ENCODE measurements around the gene SIAE. TPM values are rescaled to one million over a fixed set of nuclear protein-coding genes. Genes with fewer than 3 reads are reported as not detected.

SIAE gene
- total RNA-seq, 1 experiment from 2014 or later, result 11.2 TPM

DNA sequence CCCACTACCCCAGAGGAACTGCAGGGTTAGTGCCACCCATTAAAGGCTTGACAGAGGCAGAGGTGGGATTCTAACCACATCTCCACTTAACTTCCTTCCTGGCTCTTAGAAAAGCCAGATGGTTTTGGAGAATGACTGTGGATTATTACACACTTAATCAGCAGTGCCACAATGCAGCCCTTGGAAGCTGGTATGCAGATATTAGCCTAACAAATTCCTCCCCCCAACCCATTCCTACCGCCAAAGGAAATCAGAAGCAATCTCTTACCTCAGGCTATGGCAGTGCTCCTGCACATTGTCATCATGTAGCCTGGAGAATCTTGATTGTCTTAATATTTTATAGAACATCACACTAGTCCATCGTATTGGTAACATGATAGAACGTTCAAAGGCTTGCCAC, 43.1 kb upstream of the SIAE start:
- intact Hi-C loops (cut with micrococcal nuclease; ENCODE audit: unreplicated experiment), result no loop called here
- Histone ChIP-seq H3K4me3 (ENCODE audit: low read depth, low read length, poor library complexity, severe bottlenecking) (no peak overlapping the region), H3K36me3 (ENCODE audit: insufficient read depth, low read length, poor library complexity, severe bottlenecking) (no peaks in the 10 kb centered on the region), H3K27me3 (replicated peaks; ENCODE audit: insufficient read depth, low read depth, low read length, poor library complexity) (no peaks in the 10 kb centered on the region), H3K4me1 (ENCODE audit: insufficient read depth, low read length, poor library complexity, severe bottlenecking) (peaks cover 18% of the 10 kb centered on the region), H3K9me3 (ENCODE audit: low read depth, low read length, poor library complexity, severe bottlenecking) (no peaks in the 10 kb centered on the region), H3K27ac (ENCODE audit: low read depth, low read length, poor library complexity, severe bottlenecking) (no peak overlapping the region)
- TF ChIP-seq EZH2 (IDR thresholded peaks at IDR 0.05; ENCODE audit: borderline replicate concordance, low read depth, low read length, poor library complexity, severe bottlenecking), result no peak
- TF ChIP-seq, protein P1, sequence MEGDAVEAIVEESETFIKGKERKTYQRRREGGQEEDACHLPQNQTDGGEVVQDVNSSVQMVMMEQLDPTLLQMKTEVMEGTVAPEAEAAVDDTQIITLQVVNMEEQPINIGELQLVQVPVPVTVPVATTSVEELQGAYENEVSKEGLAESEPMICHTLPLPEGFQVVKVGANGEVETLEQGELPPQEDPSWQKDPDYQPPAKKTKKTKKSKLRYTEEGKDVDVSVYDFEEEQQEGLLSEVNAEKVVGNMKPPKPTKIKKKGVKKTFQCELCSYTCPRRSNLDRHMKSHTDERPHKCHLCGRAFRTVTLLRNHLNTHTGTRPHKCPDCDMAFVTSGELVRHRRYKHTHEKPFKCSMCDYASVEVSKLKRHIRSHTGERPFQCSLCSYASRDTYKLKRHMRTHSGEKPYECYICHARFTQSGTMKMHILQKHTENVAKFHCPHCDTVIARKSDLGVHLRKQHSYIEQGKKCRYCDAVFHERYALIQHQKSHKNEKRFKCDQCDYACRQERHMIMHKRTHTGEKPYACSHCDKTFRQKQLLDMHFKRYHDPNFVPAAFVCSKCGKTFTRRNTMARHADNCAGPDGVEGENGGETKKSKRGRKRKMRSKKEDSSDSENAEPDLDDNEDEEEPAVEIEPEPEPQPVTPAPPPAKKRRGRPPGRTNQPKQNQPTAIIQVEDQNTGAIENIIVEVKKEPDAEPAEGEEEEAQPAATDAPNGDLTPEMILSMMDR (conservative IDR thresholded peaks at IDR 0.05; ENCODE audit: low read depth, low read length), result no peak
- BruUV-seq (replicated peaks), result no TSS peak
- ChIA-PET POLR2A (ENCODE audit: low non-redundant PET) (interaction anchor here (0.6 kb wide), 1 partner anchor 77 kb away, joined by 8 read pairs; no protein-coding TSS in a partner anchor), CTCF (interaction anchor here (0.6 kb wide), 1 partner anchor 8 kb away, joined by 3 read pairs; no protein-coding TSS in a partner anchor)
- DNase-seq (ENCODE audit: low spot score), result peak; percentile 68

DNA sequence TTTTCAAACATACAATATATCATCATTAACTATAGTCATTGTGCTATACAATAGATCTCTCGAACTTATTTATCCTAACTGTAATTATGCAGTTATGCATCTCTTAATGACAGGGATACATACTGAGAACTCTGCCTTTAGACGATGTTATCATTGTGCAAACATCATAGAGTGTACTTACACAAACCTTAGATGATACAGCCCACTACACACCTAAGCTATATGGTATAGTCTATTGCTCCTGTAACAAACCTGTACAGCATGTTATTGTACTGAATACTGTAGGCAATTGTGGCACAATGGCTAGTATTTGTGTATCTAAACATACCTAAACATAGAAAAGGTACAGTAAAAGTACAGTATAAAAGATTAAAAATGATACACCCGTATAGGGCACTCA, 38.9 kb upstream of the SIAE start:
- DNase-seq (ENCODE audit: low spot score), result no peak
- Histone ChIP-seq H3K27ac (ENCODE audit: low read depth, low read length, poor library complexity, severe bottlenecking) (no peak overlapping the region), H3K36me3 (ENCODE audit: insufficient read depth, low read length, poor library complexity, severe bottlenecking) (no peaks in the 10 kb centered on the region), H3K4me1 (ENCODE audit: insufficient read depth, low read length, poor library complexity, severe bottlenecking) (no peaks in the 10 kb centered on the region), H3K4me3 (ENCODE audit: low read depth, low read length, poor library complexity, severe bottlenecking) (no peak overlapping the region), H3K27me3 (replicated peaks; ENCODE audit: insufficient read depth, low read depth, low read length, poor library complexity) (no peaks in the 10 kb centered on the region), H3K9me3 (ENCODE audit: low read depth, low read length, poor library complexity, severe bottlenecking) (no peaks in the 10 kb centered on the region)
- intact Hi-C loops (cut with micrococcal nuclease; ENCODE audit: unreplicated experiment), result no loop called here
- POLR2A ChIA-PET (ENCODE audit: low non-redundant PET), result no interaction called here
- no peak for TF ChIP-seq EZH2 (IDR thresholded peaks at IDR 0.05; ENCODE audit: borderline replicate concordance, low read depth, low read length, poor library complexity, severe bottlenecking)
- TF ChIP-seq, protein P1 (conservative IDR thresholded peaks at IDR 0.05; ENCODE audit: low read depth, low read length), result no peak
- BruUV-seq (replicated peaks), result no TSS peak
- CTCF ChIA-PET, result no interaction called here

DNA sequence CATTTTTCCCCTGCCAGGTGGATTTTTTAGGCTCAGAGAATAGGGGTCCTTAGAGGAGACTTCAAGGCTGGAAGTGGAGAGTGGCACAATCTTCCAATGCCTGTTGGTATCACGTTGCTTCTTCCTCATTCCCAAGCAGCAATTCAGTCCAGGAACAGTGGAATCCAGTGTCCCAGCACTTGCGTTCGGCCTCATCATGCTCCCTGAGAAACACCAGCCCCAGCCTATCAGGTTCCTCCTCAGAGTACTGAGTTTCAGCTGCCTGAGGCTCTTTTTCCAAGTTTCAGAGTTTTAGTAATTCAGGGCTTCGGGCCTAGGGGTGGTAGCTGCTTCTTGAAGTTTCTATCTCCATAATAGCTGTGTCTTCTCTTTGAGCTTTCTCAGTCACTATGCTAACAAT, 34.3 kb upstream of the SIAE start:
- POLR2A ChIA-PET (ENCODE audit: low non-redundant PET), result no interaction called here
- no peak for DNase-seq (ENCODE audit: low spot score)
- CTCF ChIA-PET, result no interaction called here
- H3K9me3 ChIP-seq (ENCODE audit: low read depth, low read length, poor library complexity, severe bottlenecking), result no peaks in the 10 kb centered on the region
- H3K27ac ChIP-seq (ENCODE audit: low read depth, low read length, poor library complexity, severe bottlenecking), result no peak overlapping the region
- H3K4me1 ChIP-seq (ENCODE audit: insufficient read depth, low read length, poor library complexity, severe bottlenecking), result no peaks in the 10 kb centered on the region
- intact Hi-C loops (cut with micrococcal nuclease; ENCODE audit: unreplicated experiment), result no loop called here
- H3K4me3 ChIP-seq (ENCODE audit: low read depth, low read length, poor library complexity, severe bottlenecking), result no peak overlapping the region
- H3K36me3 ChIP-seq (ENCODE audit: insufficient read depth, low read length, poor library complexity, severe bottlenecking), result no peaks in the 10 kb centered on the region
- TF ChIP-seq, protein P1 (conservative IDR thresholded peaks at IDR 0.05; ENCODE audit: low read depth, low read length), result no peak
- TF ChIP-seq EZH2 (IDR thresholded peaks at IDR 0.05; ENCODE audit: borderline replicate concordance, low read depth, low read length, poor library complexity, severe bottlenecking), result no peak
- no peaks in the 10 kb centered on the region for H3K27me3 ChIP-seq (replicated peaks; ENCODE audit: insufficient read depth, low read depth, low read length, poor library complexity)
- no TSS peak for BruUV-seq (replicated peaks)

All from A673 (cell line).